T-helper 9 cell (primary cell): ENCODE data around the gene COL4A5.
"Not testable (repeated sequence)": the region's sequence is repeated elsewhere in the genome, so short reads cannot be mapped to it uniquely, and the experiment has no call there.

Experiments used
- DNase-seq: peaks from one replicate; pipeline ENCODE4 v3.0.0-alpha.2; 2020

Gene COL4A5

DNA sequence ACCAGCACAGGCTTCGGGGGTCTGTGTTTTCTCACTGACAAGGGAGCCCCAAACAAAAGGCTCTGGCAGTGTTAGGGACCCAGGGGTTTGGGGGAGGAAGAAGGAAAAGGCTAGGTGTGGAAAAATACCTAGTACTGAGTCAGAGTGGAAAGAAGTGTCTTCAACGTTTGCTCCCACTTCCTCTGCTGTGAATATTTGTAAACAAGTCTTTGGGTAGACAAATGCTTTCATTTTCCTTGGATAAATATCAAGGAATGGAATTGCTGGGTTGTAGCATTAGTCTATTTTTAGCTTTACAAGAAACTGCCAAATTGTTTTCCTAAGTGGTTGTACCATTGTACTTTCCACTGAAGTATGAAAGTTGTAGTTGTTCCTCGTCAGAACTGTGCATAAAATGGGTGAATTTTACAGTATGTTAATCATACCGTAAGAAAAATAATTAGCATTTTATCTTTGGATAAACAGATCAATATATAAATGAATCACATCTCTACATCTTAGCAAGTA lies 17.4 kb downstream of the COL4A5 start:
- no peak for DNase-seq

DNA sequence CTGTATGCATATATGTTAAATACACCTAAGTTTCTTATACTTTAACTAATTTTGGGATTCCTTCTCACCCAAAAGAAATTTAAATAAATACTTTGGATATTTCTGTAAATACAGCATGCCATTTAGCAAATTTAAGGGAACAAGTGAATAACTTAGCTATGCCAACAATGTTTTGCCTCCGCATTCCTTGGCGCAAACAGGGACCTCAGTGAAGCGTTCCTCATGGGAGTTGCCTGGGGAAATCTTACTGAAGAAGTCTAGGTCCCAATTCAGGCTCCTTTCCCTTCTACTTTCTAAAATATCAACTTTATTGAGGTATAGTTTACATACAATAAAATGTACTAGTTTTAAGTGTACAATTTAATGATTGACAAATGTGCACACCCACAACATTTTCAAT lies 25.0 kb downstream of the COL4A5 start:
- DNase-seq, result no peak

DNA sequence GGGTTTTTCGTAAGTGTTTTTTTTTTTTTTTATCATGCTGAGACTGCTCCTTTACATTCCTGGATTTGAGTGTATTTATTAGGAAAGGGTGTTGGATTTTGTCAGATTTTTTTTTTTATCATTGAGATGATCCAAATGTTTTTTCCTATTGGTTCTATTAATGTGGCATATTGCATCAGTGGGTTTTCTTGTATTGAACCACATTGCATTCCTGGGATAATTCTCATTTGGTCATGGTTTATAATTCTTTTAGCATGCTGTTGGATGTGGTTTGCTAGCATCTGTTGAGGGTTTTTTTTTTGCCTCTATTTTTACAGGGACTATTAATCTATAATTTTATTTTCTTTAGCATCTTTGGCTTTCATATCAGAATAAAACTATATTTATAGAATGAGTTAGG lies 28.8 kb downstream of the COL4A5 start:
- DNase-seq, result no peak

DNA sequence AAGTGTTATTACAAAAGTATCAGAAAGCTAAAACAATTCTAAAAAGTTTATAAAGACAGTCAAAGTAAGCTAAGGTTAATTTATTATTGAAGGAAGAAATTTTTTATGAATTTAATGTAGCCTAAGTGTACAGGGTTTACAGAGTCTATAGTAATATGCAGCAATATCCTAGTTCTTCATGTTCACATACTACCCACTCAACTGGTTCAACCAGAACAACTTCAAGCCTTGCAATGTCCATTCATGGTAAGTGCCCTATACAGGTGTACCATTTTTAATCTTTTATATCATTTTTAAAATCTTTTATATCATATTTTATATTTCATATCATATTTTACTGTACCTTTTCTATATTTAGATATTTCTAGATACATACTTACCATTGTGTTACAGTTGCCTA lies 34.3 kb downstream of the COL4A5 start:
- DNase-seq, result no peak

DNA sequence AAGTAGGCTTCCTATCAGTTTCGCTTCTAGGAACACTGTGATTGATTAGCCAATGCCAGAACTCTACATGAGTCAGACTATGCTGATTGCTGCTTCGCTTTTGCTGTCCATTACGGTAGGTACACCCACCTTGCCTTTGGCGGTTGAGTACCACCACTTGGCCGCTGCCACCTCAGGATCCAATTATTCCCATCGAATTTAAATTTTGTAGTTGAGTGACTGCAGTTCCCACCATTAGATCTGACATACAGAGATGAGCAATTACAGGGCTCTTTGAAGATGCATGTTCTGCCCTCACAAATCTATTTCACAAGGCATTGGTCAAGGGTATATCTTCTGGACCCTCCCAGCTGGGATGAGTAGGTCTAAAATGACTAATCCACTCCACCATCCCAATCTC lies 41.9 kb downstream of the COL4A5 start:
- not testable (repeated sequence) for DNase-seq

DNA sequence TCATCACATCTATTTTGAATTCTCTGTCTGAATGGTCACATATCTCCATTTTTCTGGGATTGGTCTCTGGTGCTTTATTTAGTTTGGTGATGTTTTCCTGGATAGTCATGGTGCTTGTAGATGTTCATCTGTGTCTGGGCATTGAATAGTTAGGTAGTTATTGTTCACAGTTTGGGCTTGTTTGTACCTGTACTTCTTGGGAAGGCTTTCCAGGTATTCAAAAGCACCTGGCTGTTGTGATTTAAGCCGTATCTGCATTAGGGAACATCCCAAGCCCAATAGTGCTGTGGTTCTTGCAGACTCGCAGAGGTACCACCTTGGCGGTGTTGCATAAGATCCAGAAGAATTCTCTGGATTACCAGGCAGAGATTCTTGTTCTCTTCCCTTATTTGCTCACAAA lies 44.6 kb downstream of the COL4A5 start:
- DNase-seq, result no peak

DNA sequence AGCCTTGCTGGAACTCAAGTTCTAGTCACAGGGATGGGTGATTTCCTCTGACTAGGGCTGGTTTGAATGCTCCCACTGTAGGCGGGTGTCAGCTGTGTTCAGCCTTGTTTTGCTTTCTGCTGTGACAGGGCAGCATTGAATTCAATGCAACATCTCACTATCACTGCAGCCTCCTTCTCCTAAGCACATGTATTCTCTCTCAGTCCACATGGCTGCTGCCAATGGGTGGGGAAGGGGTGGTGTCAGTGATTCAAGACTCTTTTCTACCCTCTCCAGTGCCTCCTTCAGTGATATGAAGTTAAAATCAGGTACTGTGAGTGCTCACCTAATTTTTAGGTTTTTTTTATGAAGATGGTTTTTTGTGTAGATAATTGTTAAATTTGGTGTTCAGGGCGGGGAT lies 46.3 kb downstream of the COL4A5 start:
- DNase-seq, result no peak

DNA sequence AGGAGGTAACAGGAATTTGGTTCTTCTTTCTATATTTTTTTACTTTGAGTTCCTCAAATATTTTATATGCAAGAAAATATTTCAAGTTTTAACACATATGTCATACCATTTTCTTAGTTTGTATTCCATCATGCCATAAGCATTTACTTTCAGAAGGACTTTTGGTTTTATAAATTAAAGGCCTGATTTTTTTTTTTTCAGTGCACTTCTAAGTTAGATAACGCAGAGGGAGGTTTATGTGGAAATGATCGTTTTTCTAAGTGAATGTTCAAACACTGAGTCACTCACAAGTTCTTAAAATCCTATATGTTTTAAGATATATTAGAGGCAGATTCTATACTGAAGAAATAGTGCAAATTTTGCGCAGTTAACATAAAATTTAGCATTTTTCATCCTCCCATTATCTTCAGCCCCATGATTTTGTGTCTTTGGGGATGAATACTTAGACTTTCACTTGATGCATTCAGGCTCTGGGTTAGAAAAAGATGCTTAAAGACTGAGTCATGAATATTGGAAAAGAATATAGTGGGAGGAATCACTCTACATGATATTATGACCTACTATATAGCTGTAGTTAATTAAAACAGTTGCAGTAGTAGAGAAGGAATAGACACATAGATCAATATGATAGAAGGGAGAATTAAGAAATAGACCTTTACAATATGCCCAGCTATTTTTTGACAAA lies 54.9 kb downstream of the COL4A5 start:
- DNase-seq, result no peak

DNA sequence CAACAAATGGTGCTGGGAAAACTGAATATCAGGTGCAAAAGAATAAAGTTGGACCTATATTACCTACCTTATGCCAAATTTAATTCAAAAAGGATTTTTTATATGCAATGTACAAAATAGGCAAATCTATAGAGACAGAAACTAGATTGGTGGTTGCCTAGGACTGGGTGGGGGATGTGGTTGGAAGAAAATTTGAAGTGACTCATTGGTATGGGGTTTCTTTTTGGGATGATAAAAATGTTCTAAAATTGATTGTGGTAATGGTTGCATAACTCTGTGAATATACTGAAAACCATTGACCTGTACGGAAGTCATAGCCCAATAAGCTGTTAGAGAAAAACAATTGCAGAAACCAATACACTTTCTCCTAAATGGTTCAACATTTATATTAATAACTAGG lies 72.1 kb downstream of the COL4A5 start:
- DNase-seq, result no peak

DNA sequence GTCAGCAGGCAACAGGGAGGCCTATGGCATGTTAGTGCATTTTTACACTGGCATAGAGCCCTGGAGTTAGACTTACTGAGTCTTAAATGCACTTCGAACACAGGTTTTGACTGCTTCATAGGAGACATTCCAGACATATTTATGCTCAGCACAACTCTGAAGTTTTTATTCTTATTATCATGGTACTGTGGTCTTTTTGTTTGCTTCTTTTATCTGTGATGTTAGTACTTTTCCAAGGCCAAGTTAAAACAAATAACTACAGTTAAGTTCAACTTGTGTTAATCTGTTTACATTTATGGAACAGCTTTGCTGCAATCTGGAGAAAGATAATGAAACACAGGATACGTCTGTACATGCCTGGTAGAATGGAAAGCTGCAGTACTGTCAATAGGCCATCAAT lies 76.5 kb downstream of the COL4A5 start:
- DNase-seq, result no peak

DNA sequence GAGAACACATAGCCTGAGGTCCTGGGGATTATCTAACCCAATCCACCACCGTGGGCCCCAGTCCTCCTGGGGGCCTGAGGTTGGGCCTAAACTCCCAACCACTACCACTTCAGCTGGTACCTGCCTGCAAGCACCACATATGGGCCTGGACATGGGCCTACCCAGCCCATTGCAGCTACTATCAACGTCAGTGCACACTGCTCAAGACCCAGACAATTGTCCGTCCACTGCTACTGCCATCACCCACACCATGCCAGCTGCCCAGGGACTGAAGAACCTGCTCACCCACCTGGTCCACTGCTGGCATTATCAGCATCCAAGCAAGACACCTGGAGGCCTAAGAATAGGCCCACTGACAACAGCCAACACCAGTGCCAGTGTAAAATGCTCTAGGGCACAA lies 88.1 kb downstream of the COL4A5 start:
- DNase-seq, result no peak

DNA sequence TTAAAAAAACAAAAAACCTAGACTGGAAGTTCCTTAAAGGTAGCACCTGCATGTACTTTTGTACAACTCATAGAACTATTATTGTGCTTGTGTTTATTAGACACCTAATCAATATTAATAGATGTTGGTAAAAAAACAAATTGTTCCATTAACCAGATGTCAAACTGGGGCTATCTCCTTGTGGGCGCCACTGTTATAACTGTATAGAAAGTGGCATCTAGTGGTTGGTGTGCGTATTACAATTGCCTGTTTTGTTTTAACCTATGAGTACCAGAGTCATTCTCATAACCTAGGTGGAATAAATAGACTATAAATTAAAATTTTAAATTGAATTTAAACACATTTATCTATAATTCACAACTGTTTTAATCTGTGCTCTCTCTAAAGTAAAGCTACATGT lies 97.4 kb downstream of the COL4A5 start:
- DNase-seq, result no peak

DNA sequence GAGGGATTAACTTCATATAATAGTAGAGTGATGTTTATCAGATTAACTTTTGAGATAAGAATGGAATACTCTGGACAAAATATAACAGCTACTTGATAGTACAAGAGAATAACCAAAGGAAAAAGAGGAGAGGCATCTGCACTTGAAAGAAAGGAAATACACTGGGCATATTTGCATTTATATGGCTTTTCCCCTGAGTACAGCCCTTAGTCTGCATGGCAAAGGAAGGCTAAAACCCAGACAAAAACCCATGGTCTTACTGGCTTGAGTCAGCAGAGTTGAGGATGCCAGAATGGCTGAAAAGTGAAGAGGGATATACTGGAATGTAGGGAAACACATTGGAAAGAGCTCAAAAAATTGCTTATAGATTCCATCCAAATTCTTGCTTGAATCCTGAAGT lies 101.6 kb downstream of the COL4A5 start:
- no peak for DNase-seq

DNA sequence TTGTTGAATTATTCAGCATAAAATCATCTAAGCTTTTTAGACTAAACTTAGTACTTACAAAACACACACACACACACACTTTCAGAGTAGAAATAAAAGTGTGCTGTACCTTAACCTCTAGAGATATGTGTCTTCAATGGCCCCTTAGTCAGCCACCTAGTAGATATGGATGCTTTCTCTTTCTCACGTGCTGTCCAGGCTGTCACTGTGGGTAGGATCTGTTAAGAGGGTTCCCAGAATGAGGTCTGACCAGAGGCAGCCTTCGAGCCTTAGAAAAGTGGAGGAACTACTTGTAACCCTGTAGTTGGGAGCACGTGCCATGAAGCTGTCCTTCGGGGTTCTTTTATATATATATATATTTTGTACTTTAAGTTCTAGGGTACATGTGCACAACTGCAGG lies 117.9 kb downstream of the COL4A5 start:
- DNase-seq, result no peak

DNA sequence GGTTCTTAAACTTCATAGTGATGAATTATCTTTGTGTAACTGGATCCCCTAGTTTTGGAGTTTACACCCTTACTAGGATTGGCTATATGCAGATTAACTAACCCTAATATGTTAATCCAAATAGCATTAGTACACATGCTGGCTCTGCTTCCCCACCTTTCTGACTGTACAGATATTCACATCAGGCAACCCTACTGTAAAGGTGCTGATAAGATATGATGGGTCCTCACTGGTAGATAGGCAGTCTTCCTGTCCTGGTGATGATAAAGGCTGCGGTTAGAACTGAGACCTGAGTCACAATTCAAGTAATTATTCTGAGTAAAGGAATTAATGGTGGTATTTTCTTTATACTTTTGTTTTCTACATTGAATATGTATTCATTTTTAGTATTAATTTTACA lies 118.6 kb downstream of the COL4A5 start:
- no peak for DNase-seq

DNA sequence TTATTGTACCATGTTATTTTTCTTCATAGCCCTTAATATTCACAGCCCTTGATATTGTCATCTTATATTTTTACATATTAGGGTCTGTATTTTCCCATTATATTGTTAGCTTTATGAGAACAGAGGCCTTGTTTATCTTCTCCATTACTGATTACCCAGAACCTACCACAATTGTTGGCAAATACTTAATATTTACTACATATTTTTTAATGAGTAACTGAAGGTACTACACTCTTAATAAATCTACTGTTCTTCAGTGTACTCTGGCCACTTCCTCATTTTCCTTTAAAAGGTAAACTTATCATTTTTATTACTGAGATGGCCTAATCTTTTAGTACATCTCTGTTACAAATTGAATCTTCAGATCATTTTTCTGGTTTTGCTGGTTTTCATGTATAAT lies 133.5 kb downstream of the COL4A5 start:
- no peak for DNase-seq

DNA sequence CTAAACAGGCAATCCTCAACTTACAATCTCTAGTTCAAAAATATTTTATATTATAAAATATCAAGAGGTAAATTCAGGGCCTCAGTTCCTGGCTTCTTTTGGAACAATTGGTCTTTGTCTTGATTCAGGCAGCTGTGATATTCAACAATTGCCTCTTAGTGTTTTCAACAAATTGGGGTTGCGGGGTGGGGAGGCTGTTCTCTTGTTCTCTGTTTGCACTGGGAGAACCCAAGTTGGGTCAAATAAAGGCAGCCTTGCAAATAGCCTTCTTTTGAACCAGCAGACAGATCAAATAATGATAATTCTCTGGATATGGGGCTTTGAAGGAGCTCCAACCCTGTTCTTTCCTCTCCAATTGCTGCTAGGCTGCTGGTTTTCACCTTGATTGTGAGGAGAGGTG lies 142.5 kb downstream of the COL4A5 start:
- no peak for DNase-seq

DNA sequence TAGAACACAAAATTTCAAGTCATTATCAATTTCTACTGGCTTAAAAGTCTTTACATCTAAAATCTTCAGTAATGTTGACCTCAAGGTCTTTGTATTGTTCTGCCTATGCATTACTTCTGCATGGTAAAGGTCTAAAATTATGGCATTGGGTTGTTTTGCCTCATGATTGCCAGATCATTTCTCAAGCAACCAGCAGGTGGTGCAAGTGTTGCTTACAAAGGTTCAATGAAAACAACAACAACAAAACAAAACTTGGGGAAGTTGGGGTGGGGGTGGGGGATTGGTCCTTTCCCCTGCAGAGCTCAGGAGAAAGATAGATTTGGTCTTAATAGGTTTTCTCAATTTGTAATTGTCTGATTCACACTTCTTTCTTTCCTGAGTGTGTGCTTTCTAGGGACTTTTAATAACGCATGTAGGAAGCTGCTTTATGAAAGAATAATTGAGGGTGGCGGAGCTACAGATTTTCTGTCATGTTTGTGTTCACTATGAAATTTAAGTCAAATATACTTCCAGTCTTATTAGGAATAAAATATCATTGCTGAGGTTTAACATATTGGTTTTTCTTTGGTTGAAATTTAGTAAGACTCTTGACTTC lies 145.1 kb downstream of the COL4A5 start:
- DNase-seq, result no peak

DNA sequence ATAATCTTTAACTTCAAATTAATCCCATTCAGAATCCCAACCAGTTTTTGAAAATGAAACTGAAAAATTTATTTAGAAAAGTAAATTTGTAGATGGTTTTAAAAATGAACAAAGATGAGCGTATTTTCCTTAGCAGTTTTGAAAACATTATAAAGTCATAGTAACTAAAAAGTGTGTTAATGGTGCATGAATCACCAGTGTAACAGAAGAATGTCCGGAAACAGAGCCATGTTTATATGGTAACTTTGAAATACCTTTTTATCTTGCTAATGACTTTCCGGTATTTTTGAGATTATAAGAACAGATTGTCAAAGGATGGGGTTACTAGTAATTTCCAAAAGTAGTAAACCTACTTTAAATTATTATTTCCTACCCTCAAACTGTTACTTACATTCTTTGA lies 150.9 kb downstream of the COL4A5 start:
- DNase-seq, result no peak

DNA sequence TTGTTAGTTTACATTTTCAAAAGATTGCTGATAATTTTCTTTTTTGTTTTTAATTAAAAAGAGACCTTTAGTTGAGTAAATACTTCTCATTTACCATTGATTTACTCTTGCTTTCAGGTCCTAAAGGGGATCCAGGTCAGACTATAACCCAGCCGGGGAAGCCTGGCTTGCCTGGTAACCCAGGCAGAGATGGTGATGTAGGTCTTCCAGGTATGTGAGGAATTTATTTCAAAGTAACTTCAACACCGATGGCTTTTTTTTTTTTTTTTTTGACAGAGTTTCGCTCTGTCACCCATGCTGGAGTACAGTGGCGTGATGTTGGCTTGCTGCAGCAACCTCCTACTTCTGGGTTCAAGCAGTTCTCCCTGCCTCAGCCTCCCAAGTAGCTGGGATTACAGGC lies 161.6 kb downstream of the COL4A5 start:
- no peak for DNase-seq

DNA sequence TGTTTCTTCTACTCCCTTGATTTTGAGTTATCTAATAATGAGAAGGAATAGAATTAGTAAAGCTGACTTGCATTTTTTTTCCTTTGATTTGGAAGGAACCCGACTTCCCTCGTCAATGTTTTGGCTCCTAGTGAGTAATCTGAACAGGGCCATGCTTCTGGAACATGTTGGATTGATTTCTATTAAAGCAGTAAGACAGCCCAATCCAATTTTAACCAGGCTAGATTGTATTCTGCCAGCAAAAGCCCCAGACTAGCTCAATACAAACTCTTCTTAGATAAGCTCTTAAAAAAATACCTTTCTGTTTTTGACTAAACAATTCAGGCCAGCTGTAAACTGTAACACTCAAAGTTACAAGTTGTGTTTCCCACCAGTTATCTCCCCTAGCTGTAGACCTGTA lies 170.5 kb downstream of the COL4A5 start:
- DNase-seq, result no peak

DNA sequence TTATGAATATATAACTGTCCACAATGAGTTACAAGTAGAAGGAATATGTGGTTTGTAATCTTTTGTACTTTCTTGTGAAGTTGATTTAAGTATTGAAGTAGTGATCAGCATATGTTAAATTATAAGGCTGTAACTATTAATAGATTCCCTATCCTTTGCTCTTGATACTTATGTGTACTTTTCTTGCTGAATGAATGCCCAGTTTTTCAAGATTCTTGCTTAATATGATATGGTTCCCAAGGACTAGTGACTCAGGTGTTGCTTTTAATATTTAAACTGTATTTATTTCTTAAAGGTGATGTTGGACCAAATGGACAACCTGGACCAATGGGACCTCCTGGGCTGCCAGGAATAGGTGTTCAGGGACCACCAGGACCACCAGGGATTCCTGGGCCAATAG lies 175.0 kb downstream of the COL4A5 start:
- no peak for DNase-seq

DNA sequence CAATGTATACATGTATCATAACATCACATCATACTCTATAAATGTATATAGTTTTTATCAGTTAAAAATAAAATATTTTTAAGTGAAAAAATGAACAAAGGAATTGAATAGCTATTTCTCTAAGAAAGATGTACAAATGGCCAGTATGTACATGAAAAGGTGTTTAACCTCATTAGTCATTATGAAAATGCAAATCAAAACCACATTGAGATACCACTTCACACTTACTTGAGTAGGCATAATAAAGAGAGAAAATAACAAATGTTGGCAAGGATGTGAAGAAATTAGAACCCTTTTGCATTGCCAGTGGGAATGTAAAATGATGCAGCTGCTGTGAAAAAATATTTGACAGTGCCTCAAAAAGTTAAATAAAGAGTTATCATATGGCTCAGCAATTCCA lies 201.2 kb downstream of the COL4A5 start:
- DNase-seq, result no peak

DNA sequence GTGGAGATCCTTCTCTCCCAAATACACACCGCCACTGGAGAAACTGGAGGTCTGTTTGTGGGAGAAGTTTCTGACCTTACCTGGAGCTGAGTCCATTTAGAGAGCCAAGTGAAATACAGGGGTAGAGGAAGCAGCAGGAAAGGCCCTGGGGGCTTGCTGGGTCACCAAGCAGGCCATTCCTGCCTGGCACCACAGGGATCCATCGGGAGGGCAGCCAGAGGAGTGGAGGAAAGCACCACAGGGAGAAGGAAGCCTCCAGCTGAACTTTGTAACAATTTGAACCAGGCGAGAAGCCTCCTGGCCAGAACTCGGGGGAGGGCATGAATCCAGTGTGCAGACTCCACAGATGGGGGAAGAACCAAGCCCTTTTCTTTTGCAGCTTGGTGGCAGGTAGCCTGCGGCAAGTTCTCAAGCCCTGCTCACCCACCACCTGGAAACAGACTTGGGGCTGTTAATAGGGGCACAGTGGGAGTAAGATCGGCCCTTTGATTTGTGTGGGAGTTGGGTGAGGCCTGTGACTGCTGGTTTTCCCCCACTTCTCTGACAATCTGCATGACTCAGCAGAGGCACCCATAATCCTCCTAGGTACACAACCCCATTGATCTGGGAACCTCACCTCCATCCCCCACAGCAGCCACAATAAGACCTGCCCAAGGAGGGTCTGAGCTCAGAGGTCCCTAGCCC lies 202.1 kb downstream of the COL4A5 start:
- DNase-seq, result no peak

DNA sequence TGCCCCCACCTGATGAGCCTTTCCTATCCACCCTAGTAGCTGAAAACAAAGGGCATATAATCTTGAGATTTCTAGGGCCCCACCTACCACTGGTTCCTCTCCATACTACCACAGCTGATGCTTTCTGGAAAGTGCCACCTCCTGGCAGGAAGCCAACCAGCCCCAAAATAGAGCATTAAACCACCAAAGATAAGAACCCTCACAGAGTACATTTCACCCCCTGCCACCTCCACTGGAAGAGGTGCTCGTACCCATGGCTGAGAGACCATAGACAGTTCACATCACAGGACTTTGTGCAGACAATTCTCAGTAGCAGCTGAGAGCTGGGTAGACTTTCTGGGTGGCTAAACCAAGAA lies 202.6 kb downstream of the COL4A5 start:
- no peak for DNase-seq
